ENCODE data around the gene ZMYND10.

DNA sequence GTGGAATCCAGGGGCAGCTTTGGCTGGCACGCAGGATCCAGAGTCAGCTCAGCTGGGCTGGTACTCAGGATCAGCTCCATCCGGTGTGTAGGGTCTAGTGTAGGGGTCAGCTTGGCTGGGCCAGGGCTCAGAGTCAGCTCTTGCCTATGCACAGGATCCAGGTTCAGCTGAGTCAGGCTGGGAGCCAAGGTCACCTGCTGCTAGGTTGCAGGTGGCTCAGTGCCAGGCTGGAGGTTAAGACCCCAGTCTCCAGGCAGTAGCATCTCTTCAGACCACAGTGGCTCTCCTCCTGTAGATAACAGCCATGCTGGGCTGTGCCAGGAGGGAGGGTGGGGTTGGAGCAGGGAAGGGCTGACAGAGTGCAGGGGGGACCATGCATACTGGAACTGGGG, 48.2 kb downstream of the ZMYND10 start:
- TF ChIP-seq GATA3 (IDR thresholded peaks at IDR 0.05; ENCODE audit: low read depth, low read length) (no peak), GATA2 (IDR thresholded peaks at IDR 0.05; ENCODE audit: low read depth, low read length) (no peak)

Data from SH-SY5Y (cell line).